GM19324 (cell line): ENCODE measurements around the gene CDS1.

Source experiments
- ATAC-seq: cut with Tn5 transposase; IDR thresholded peaks from one replicate; pipeline ENCODE4 v1.9.1; 2021; ENCODE audit warnings: mild to moderate bottlenecking, moderate library complexity; ENCODE audit not compliant: unreplicated experiment, low FRiP score

The CDS1 gene

DNA sequence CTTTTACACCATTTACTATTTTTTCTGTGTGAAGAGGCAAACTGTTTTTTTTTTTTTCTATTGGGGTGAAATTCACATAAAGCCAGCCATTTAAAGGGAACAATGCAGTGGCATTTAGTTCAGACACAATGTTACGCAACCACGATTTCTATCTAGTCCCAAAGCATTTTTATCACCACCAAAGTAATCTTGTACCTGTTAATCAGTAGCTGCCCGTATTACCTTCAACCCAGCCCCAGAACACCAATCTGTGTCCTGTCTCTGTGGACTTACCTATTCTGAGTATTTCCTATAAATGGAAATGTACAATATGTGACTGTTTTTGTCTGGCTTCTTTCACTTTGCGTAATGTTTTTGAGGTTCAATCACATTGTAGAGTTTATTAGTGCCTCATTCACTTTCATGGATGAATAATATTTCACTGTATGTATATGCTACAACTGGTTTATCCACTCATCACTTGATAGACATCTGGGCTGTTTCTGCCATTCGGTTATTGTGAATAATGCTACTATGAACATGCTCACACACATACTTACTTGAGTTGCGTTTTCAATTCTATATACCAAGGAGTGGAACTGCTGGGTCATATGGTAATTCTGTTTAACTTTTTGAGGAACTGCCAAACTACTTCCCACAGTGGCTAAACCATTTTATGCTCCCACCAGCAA lies 116.2 kb downstream of the CDS1 start:
- no peak for ATAC-seq
